GM18505 (cell line): ENCODE results near the gene NAA30.
"Not testable (repeated sequence)": the region's sequence is repeated elsewhere in the genome, so short reads cannot be mapped to it uniquely, and the experiment has no call there.

Experiments
- ATAC-seq: cut with Tn5 transposase; IDR thresholded peaks from one replicate; pipeline ENCODE4 v1.9.1; 2021; ENCODE audit not compliant: unreplicated experiment
- POLR2A ChIP-seq: IDR thresholded peaks from 4 replicates; pipeline ENCODE4 v1.6.1; 2011; ENCODE audit warnings: borderline replicate concordance; ENCODE audit not compliant: insufficient read depth, insufficient read length; ENCODE audit errors: extremely low read depth

The NAA30 gene

GRCh38 chr14:57390037-57390805, at the start of gene NAA30:
Gene NAA30, plus strand, starts transcription at chr14:57390586. Its CDS starts 372 bp downstream, at chr14:57390958.
- TF ChIP-seq POLR2A, result peak; percentile 83
- ATAC-seq, result peak; percentile 85

GRCh38 chr14:57343545-57344297, 46.7 kb upstream of the NAA30 start:
- ATAC-seq, result not testable (repeated sequence)

- TF ChIP-seq POLR2A, result no peak
- ATAC-seq, result no peak
Measured at GRCh38 chr14:57345106-57345505, 45.3 kb upstream of the NAA30 start.

GRCh38 chr14:57346741-57347140, 43.6 kb upstream of the NAA30 start:
- TF ChIP-seq POLR2A, result no peak
- no peak for ATAC-seq

- TF ChIP-seq POLR2A, result no peak
- no peak for ATAC-seq
Measured at GRCh38 chr14:57352396-57353170, 37.8 kb upstream of the NAA30 start.

GRCh38 chr14:57355081-57355800, 35.1 kb upstream of the NAA30 start:
- ATAC-seq, result no peak
- no peak for TF ChIP-seq POLR2A

- no peak for TF ChIP-seq POLR2A
- no peak for ATAC-seq
Measured at GRCh38 chr14:57362361-57362760, 28.0 kb upstream of the NAA30 start.

GRCh38 chr14:57364659-57365450, 25.5 kb upstream of the NAA30 start:
- ATAC-seq, result no peak
- TF ChIP-seq POLR2A, result no peak

- ATAC-seq, result not testable (repeated sequence)
Measured at GRCh38 chr14:57370187-57370586, 20.2 kb upstream of the NAA30 start.

GRCh38 chr14:57371013-57371412, 19.4 kb upstream of the NAA30 start:
- no peak for TF ChIP-seq POLR2A
- no peak for ATAC-seq

- no peak for ATAC-seq
Measured at GRCh38 chr14:57375156-57375555, 15.2 kb upstream of the NAA30 start.

GRCh38 chr14:57378661-57379060, 11.7 kb upstream of the NAA30 start:
- ATAC-seq, result no peak

More at GRCh38 chr14:57375156-57375555, 15.2 kb upstream of the NAA30 start:
- no peak for TF ChIP-seq POLR2A

More at GRCh38 chr14:57378661-57379060, 11.7 kb upstream of the NAA30 start:
- TF ChIP-seq POLR2A, result no peak
